IMR-90 (cell line): ENCODE data around the gene NR4A1.

Source experiments
- CEBPB ChIP-seq: IDR thresholded peaks from 2 replicates; pipeline ENCODE4 v1.6.1; 2012; ENCODE audit warnings: low read depth, low read length, improper control_type of control experiment
- CHD1 ChIP-seq: IDR thresholded peaks from 2 replicates; pipeline ENCODE4 v1.6.1; 2012; ENCODE audit warnings: low read depth, low read length, improper control_type of control experiment
- CTCF ChIP-seq: conservative IDR thresholded peaks from 2 replicates; pipeline ENCODE4 v1.5.1; 2012; ENCODE audit warnings: mild to moderate bottlenecking, low read depth, low read length, improper control_type of control experiment
- FOS ChIP-seq: fragments of 150-350 bp; IDR thresholded peaks from 2 replicates; pipeline ENCODE4 v1.6.1; 2016; ENCODE audit warnings: low read depth, low read length
- MAZ ChIP-seq: IDR thresholded peaks from 2 replicates; pipeline ENCODE4 v1.6.1; 2012; ENCODE audit warnings: low read depth, mild to moderate bottlenecking, low read length, improper control_type of control experiment, moderate library complexity, borderline replicate concordance
- MXI1 ChIP-seq: IDR thresholded peaks from 2 replicates; pipeline ENCODE4 v1.6.1; 2012; ENCODE audit warnings: low read depth, mild to moderate bottlenecking, low read length, moderate library complexity, borderline replicate concordance
- POLR2A ChIP-seq: IDR thresholded peaks from 2 replicates; pipeline ENCODE4 v1.6.1; 2012; ENCODE audit warnings: mild to moderate bottlenecking, low read depth, low read length
- RAD21 ChIP-seq: IDR thresholded peaks from 2 replicates; pipeline ENCODE4 v1.6.1; 2012; ENCODE audit warnings: low read length, improper control_type of control experiment
- RCOR1 ChIP-seq: IDR thresholded peaks from 2 replicates; pipeline ENCODE4 v1.6.1; 2012; ENCODE audit warnings: mild to moderate bottlenecking, low read length, improper control_type of control experiment; ENCODE audit not compliant: insufficient replicate concordance
- RFX5 ChIP-seq: IDR thresholded peaks from 2 replicates; pipeline ENCODE4 v1.8.0; 2012; ENCODE audit warnings: low read depth, mild to moderate bottlenecking, low read length, moderate library complexity
- SMC3 ChIP-seq: fragments of 150-350 bp; IDR thresholded peaks from 2 replicates; pipeline ENCODE4 v1.6.1; 2016; ENCODE audit warnings: low read depth, mild to moderate bottlenecking, antibody characterized with exemption, low read length, moderate library complexity
- USF2 ChIP-seq: fragments of 150-350 bp; IDR thresholded peaks from 2 replicates; pipeline ENCODE4 v1.6.1; 2017; ENCODE audit warnings: mild to moderate bottlenecking, antibody characterized with exemption, low read length, low read depth

GRCh38 chr12:52032446-52032803, 18.8 kb upstream of the NR4A1 start:
- TF ChIP-seq RCOR1 (no peak), CTCF (no peak), POLR2A (0 out of 2 replicates have a peak, but pooled peaks have one; percentile 61), RAD21 (no peak), MAZ (no peak), USF2 (no peak), CEBPB (0 out of 2 replicates have a peak, but pooled peaks have one; percentile 10), CHD1 (no peak; the same call in 1 of the 2 replicates), FOS (no peak), SMC3 (no peak), RFX5 (no peak), MXI1 (no peak)
